Epithelial cell of esophagus (primary cell): Measurements from ENCODE around the gene ZNF184.
A peak's percentile ranks its signal among the peaks of the same experiment; 100 is the strongest.

ENCODE experiments used
- DNase-seq: peaks from one replicate; pipeline ENCODE4 v3.0.0; 2010; ENCODE audit warnings: low read depth
- H3K4me3 ChIP-seq: 2 replicates; pipeline ENCODE4 v1.5.1; 2011; ENCODE audit warnings: mild to moderate bottlenecking, low read length, control low read depth
- TF ChIP-seq, protein P1 (sequence below): IDR thresholded peaks from 2 replicates; pipeline ENCODE4 v1.5.1; 2011; ENCODE audit warnings: low read depth, mild to moderate bottlenecking, low read length, control low read depth, inconsistent platforms; ENCODE audit not compliant: insufficient read depth; ENCODE audit errors: missing control alignments

ZNF184 gene

DNA sequence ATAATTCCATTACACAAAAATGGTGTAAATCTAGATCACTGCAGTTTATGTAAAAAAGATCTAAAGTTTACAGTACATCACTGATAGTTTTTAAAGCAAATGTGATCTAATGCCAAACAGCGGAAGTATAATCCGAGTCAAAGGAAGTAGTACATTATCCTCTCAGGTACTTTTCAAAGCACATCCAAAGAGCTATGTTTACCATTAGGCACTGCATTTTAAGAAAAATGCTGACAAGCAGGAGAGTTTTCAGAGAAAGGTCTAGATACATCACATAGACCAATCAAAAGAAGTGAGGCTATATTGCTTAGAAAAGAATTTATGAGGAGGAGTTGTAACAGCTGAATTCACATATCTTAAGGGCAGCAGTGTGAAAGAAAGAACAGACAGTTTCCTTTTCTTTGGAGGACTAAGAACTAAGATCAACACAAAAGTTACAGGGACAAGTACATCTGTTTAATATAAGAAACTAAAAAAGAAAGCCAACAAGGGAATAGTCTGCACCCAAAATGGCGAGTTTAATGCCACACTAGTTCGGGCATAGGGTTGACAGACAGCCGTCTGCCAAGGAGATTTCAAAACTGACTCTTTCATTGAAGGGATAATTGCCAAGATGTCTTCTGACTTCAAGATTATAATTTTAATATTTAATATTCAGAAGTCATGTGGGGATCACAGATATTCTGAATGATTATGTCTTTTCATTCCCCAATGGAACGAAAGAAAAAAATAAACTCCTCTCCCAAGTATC lies 1.4 kb downstream of the ZNF184 start:
- TF ChIP-seq, protein P1, sequence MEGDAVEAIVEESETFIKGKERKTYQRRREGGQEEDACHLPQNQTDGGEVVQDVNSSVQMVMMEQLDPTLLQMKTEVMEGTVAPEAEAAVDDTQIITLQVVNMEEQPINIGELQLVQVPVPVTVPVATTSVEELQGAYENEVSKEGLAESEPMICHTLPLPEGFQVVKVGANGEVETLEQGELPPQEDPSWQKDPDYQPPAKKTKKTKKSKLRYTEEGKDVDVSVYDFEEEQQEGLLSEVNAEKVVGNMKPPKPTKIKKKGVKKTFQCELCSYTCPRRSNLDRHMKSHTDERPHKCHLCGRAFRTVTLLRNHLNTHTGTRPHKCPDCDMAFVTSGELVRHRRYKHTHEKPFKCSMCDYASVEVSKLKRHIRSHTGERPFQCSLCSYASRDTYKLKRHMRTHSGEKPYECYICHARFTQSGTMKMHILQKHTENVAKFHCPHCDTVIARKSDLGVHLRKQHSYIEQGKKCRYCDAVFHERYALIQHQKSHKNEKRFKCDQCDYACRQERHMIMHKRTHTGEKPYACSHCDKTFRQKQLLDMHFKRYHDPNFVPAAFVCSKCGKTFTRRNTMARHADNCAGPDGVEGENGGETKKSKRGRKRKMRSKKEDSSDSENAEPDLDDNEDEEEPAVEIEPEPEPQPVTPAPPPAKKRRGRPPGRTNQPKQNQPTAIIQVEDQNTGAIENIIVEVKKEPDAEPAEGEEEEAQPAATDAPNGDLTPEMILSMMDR: no peak
- DNase-seq: no peak
- H3K4me3 ChIP-seq: peak overlapping the region; percentile 94

- no peak overlapping the region for H3K4me3 ChIP-seq
- TF ChIP-seq, protein P1: no peak
- DNase-seq: no peak
Observed at GRCh38 chr6:27470023-27470422, 2.9 kb downstream of the ZNF184 start.

DNA sequence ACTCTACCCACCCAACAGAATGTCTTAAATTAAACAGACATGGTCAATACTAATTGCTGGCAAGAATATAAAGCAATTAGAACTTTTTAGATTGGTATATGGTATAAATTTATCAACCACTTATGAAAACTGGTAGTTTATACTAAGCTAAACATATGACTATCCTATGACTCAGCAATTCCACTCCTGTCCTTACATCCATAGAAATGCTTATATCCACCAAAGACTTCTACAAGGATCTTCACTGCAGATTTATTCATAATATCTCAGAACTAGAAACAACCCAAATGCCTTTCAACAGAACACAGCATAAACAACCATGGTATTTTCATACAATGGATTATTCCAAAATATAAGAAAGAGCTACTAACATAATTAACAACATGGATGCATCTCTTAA lies 4.6 kb downstream of the ZNF184 start:
- DNase-seq: peak; percentile 48
- TF ChIP-seq, protein P1: no peak
- H3K4me3 ChIP-seq: no peak overlapping the region

DNA sequence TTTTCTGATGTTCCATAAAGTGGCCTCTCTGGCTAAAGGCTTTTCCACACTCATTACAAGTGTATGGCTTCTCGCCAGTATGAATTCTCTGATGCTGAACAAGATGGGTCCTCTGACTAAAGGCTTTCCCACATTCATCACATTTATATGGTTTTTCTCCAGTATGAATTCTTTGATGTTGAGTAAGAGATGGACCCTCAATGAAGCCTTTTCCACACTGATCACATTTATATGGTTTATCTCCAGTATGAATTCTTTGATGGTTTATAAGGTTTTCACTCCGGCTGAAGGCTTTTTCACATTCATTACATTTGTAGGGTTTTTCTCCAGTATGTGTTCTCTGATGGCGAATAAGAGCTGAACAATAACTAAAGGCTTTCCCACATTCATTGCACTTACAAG lies 20.4 kb downstream of the ZNF184 start:
- no peak overlapping the region for H3K4me3 ChIP-seq
- TF ChIP-seq, protein P1: no peak
- DNase-seq: peak; percentile 9

GRCh38 chr6:27451660-27452390 lies 21.1 kb downstream of the ZNF184 start:
- TF ChIP-seq, protein P1: no peak
- no peak overlapping the region for H3K4me3 ChIP-seq
- no peak for DNase-seq

GRCh38 chr6:27448456-27448855 lies 24.4 kb downstream of the ZNF184 start:
- TF ChIP-seq, protein P1: no peak
- H3K4me3 ChIP-seq: no peak overlapping the region

More at GRCh38 chr6:27448456-27448855, 24.4 kb downstream of the ZNF184 start:
- DNase-seq: no peak
